ENCODE results near the gene NLE1.

The NLE1 gene

DNA sequence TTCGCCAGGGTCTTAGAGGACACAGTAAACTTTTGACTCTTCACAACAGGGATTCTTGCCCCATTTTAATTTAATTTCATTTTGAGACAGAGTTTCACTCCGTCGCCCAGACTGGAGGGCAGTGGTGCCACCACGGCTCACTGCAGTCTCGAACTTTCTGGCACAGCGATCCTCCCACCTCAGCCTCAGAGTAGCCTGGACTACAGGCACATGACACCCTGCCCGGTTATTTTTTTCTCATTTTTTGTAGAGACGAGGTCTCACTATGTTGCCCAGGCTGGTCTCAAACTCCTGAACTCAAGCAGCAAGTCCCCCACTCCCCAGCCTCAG, 329 bp upstream of the NLE1 start:
- TF ChIP-seq, protein P1, sequence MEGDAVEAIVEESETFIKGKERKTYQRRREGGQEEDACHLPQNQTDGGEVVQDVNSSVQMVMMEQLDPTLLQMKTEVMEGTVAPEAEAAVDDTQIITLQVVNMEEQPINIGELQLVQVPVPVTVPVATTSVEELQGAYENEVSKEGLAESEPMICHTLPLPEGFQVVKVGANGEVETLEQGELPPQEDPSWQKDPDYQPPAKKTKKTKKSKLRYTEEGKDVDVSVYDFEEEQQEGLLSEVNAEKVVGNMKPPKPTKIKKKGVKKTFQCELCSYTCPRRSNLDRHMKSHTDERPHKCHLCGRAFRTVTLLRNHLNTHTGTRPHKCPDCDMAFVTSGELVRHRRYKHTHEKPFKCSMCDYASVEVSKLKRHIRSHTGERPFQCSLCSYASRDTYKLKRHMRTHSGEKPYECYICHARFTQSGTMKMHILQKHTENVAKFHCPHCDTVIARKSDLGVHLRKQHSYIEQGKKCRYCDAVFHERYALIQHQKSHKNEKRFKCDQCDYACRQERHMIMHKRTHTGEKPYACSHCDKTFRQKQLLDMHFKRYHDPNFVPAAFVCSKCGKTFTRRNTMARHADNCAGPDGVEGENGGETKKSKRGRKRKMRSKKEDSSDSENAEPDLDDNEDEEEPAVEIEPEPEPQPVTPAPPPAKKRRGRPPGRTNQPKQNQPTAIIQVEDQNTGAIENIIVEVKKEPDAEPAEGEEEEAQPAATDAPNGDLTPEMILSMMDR (conservative IDR thresholded peaks at IDR 0.05; ENCODE audit: low read depth, low read length) = no peak
- peak overlapping the region; percentile 77 for H3K4me3 ChIP-seq (ENCODE audit: low read depth, low read length)
- no peak for DNase-seq (ENCODE audit: low read depth)

DNA sequence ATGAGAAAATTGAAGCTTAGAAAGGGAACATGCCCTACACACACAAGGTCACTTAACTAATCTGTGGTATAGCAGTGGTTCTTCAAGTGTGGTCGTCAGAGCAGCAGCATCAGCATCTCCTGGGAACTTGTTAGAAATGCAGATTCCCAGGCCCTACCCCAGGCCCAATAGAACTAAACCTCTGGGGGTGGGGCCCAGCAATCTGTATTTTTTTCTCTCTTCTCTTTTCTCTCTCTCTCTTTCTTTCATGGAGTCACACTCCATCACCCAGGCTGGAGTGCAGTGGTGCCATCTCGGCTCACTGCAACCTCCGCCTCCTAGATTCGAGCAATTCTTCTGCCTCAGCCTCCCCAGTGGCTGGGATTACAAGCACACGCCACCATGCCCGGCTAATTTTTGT, 3.9 kb downstream of the NLE1 start:
- H3K4me3 ChIP-seq (ENCODE audit: low read depth, low read length) = no peak overlapping the region
- TF ChIP-seq, protein P1 (conservative IDR thresholded peaks at IDR 0.05; ENCODE audit: low read depth, low read length) = no peak
- no peak for DNase-seq (ENCODE audit: low read depth)

- no peak overlapping the region for H3K4me3 ChIP-seq (ENCODE audit: low read depth, low read length)
- DNase-seq (ENCODE audit: low read depth) = no peak
- TF ChIP-seq, protein P1 (conservative IDR thresholded peaks at IDR 0.05; ENCODE audit: low read depth, low read length) = no peak
These were observed 6.8 kb downstream of the NLE1 start for GRCh38 chr17:35135322-35135721.

DNA sequence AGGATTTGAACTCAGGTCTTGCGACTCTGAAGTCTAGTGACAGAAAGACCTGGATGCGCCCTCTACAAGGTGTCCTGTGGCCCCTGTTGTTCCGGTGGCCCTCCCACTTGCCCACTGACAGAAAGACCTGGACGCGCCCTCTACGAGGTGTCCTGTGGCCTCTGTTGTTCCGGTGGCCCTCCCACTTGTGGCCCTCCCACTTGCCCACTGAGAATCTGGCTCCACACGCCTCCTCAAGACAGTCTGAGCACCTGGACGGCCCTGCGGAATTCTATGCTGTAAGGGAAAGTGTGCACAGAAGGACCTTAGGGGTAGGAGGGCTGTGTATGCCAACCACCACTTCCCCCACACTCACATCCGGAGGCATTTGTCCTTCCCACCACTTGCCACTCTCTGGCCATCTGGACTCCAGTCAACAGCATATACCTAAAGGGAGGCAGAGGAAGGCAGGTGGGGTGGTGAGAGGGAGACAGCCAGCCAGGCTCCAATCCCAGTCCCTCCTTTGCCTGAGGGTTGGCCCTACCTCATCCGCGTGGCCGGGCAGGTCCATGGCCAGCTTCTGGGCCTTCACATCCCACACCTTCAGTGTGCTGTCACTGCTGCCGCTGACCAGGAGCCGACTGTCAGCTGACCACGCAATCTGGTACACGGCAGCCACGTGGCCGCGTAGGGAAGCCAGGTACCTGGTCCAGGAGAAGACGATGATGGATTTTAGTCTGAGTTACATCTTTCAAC, 9.1 kb downstream of the NLE1 start:
- TF ChIP-seq, protein P1 (conservative IDR thresholded peaks at IDR 0.05; ENCODE audit: low read depth, low read length) = no peak
- no peak overlapping the region for H3K4me3 ChIP-seq (ENCODE audit: low read depth, low read length)
- DNase-seq (ENCODE audit: low read depth) = no peak

- TF ChIP-seq, protein P1 (conservative IDR thresholded peaks at IDR 0.05; ENCODE audit: low read depth, low read length) = no peak
- DNase-seq (ENCODE audit: low read depth) = no peak
- no peak overlapping the region for H3K4me3 ChIP-seq (ENCODE audit: low read depth, low read length)
These were observed 10.0 kb downstream of the NLE1 start for GRCh38 chr17:35132099-35132498.

- TF ChIP-seq, protein P1 (conservative IDR thresholded peaks at IDR 0.05; ENCODE audit: low read depth, low read length) = no peak
- DNase-seq (ENCODE audit: low read depth) = no peak
- no peak overlapping the region for H3K4me3 ChIP-seq (ENCODE audit: low read depth, low read length)
These were observed 11.7 kb downstream of the NLE1 start for GRCh38 chr17:35130392-35130791.

DNA sequence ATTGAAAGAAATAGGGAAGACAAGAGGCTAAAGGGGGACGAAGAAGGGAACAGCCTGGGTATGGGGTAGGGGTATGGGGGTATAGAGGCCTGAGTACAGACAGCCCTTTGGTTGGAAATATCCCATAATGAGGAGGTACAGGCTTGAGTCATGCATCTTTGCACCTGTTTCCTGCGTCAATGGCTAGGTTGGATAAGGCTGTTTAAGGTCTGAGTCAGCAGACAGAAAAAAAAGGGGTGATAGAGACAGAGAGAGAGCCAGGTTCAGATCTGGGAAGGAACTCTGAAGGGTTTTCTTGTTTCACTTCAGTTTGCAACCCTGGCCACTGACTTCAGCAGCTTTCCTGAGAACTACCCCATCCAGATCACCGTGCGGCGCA, 12.1 kb downstream of the NLE1 start:
- DNase-seq (ENCODE audit: low read depth) = no peak
- TF ChIP-seq, protein P1 (conservative IDR thresholded peaks at IDR 0.05; ENCODE audit: low read depth, low read length) = no peak
- no peak overlapping the region for H3K4me3 ChIP-seq (ENCODE audit: low read depth, low read length)

Data from choroid plexus epithelial cell (primary cell).